ENCODE results near the gene ADAM12. TPM values are rescaled to one million over a fixed set of nuclear protein-coding genes. Genes with fewer than 3 reads are reported as not detected.

Gene ADAM12
- total and polyA plus RNA-seq, 9 of the 15 experiments (the other 6 are each of a cell fraction or from before 2014, with no cell fraction given): not detected

DNA sequence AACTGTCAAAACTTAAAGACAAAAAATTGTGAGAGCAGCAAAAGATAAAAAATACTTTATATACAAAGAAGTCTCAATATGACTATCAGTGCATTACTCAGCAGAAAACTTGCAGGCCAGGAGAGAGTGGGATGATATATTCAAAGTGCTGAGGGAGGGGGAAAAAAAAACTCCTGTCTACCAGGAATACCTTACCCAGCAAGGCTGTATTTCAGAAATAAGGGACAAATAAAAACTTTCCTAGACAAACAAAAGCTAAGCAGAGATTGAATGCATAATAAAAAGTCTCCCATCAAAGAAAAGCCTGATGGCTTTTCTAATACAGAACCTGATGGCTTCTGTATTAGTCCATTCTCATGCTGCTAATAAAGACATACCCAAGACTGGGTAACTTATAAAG is 31.1 kb downstream of the ADAM12 start (continued):
- TF ChIP-seq, protein P1, sequence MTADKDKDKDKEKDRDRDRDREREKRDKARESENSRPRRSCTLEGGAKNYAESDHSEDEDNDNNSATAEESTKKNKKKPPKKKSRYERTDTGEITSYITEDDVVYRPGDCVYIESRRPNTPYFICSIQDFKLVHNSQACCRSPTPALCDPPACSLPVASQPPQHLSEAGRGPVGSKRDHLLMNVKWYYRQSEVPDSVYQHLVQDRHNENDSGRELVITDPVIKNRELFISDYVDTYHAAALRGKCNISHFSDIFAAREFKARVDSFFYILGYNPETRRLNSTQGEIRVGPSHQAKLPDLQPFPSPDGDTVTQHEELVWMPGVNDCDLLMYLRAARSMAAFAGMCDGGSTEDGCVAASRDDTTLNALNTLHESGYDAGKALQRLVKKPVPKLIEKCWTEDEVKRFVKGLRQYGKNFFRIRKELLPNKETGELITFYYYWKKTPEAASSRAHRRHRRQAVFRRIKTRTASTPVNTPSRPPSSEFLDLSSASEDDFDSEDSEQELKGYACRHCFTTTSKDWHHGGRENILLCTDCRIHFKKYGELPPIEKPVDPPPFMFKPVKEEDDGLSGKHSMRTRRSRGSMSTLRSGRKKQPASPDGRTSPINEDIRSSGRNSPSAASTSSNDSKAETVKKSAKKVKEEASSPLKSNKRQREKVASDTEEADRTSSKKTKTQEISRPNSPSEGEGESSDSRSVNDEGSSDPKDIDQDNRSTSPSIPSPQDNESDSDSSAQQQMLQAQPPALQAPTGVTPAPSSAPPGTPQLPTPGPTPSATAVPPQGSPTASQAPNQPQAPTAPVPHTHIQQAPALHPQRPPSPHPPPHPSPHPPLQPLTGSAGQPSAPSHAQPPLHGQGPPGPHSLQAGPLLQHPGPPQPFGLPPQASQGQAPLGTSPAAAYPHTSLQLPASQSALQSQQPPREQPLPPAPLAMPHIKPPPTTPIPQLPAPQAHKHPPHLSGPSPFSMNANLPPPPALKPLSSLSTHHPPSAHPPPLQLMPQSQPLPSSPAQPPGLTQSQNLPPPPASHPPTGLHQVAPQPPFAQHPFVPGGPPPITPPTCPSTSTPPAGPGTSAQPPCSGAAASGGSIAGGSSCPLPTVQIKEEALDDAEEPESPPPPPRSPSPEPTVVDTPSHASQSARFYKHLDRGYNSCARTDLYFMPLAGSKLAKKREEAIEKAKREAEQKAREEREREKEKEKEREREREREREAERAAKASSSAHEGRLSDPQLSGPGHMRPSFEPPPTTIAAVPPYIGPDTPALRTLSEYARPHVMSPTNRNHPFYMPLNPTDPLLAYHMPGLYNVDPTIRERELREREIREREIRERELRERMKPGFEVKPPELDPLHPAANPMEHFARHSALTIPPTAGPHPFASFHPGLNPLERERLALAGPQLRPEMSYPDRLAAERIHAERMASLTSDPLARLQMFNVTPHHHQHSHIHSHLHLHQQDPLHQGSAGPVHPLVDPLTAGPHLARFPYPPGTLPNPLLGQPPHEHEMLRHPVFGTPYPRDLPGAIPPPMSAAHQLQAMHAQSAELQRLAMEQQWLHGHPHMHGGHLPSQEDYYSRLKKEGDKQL (CRISPR knock-in tag; IDR thresholded peaks at IDR 0.05; ENCODE audit: borderline replicate concordance): no peak

DNA sequence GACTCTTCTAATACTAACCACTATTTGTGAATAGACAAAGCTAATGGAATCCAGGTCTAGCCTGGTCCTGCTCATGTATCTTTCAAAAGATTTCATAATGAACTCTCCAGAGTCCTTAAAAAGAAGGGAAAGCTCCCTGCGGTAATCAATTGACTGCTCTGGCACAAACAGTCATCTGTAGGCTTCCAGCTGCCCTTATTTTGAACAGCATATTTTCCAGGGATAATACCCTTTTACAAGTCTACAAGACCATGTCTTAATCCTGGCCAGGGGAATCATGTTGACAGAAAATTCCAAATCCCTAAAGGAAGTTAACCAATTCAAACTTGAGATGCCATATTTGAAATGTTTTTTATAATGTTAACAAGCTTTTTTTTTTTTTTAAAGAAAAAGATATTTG is 34.6 kb downstream of the ADAM12 start:
- in situ Hi-C loops (cut with MboI): no loop called here
- H3K9ac ChIP-seq (ENCODE audit: insufficient read depth in 1 of 2, low read depth in 2 of 2, low read length in 2 of 2): no peak overlapping the region
- no peaks in the 10 kb centered on the region for H3K4me1 ChIP-seq (replicated peaks in 1 of 2; ENCODE audit: control insufficient read depth in 2 of 2, insufficient read depth in 2 of 2, low read length in 2 of 2)
- FAIRE-seq (no peak), DNase-seq (ENCODE audit: extremely low read depth in 1 of 4, low spot score in 3 of 4) (no peak), ATAC-seq (no peak)
- TF ChIP-seq TEAD1 (CRISPR knock-in tag; IDR thresholded peaks at IDR 0.05) (no peak), GTF2A2 (tag; IDR thresholded peaks at IDR 0.05) (no peak), ZNF57 (CRISPR knock-in tag; IDR thresholded peaks at IDR 0.05) (no peak), POLR2AphosphoS5 (IDR thresholded peaks at IDR 0.05; ENCODE audit: control insufficient read depth, insufficient read depth, low read depth, low read length) (no peak), ZNF766 (CRISPR knock-in tag; conservative IDR thresholded peaks at IDR 0.05) (no peak)
- no peaks in the 10 kb centered on the region for H3K9me3 ChIP-seq (replicated peaks; ENCODE audit: control insufficient read depth, insufficient read depth, low read depth, low read length)
- H3K79me2 ChIP-seq (ENCODE audit: control insufficient read depth, insufficient read depth, low read length): no peaks in the 10 kb centered on the region
- H3K27me3 ChIP-seq (ENCODE audit: control insufficient read depth in 2 of 2, insufficient read depth in 2 of 2, low read length in 2 of 2): no peaks in the 10 kb centered on the region
- intact Hi-C loops (cut with micrococcal nuclease): no loop called here
- H2AFZ ChIP-seq (ENCODE audit: low read depth, low read length): no peak overlapping the region
- BruUV-seq (replicated peaks): no TSS peak
- WGBS (ENCODE audit: insufficient coverage, low coverage, missing lambda C conversion rate): 0% methylated on average over 1 of the region's 1 CpG
- no peak overlapping the region for H3K4me2 ChIP-seq (ENCODE audit: insufficient read depth, low read length)
- H3K4me3 ChIP-seq: no peak overlapping the region
- POLR2A ChIA-PET: no interaction called here
- no peaks in the 10 kb centered on the region for H3K36me3 ChIP-seq (ENCODE audit: control insufficient read depth, insufficient read depth, low read length)
- no peaks in the 10 kb centered on the region for H4K20me1 ChIP-seq (replicated peaks; ENCODE audit: control insufficient read depth, insufficient read depth, low read length)
- no peak overlapping the region for H3K27ac ChIP-seq (ENCODE audit: extremely low read depth, low read depth, low read length)
- CTCF ChIA-PET (ENCODE audit: low intra/inter-chr PET ratio): no interaction called here
- no peaks in the 10 kb centered on the region for H3K9me1 ChIP-seq (ENCODE audit: control insufficient read depth, insufficient read depth, low read length)

Data from K562 (cell line).